GM20000 (cell line): Measurements from ENCODE around the gene USP54.
"Not testable (repeated sequence)": the region's sequence is repeated elsewhere in the genome, so short reads cannot be mapped to it uniquely, and the experiment has no call there.

Source experiments
- DNase-seq: peaks from one replicate; pipeline ENCODE4 v3.0.0; 2012; ENCODE audit warnings: low spot score
- CTCF ChIP-seq: IDR thresholded peaks from 2 replicates; pipeline ENCODE4 v1.5.1; 2012; ENCODE audit warnings: mild to moderate bottlenecking, control low read depth; ENCODE audit errors: extremely low read depth, missing control alignments

Gene USP54

GRCh38 chr10:73625884-73626752, 35.0 kb upstream of the USP54 start:
- peak; percentile 94 for DNase-seq
- no peak for TF ChIP-seq CTCF

- no peak for TF ChIP-seq CTCF
- DNase-seq = peak; percentile 27
Measured at GRCh38 chr10:73625004-73625883, 34.1 kb upstream of the USP54 start.

- DNase-seq = no peak
- no peak for TF ChIP-seq CTCF
Measured at GRCh38 chr10:73623056-73623455, 31.9 kb upstream of the USP54 start.

GRCh38 chr10:73620974-73621373, 29.8 kb upstream of the USP54 start:
- not testable (repeated sequence) for DNase-seq

GRCh38 chr10:73617143-73617542, 26.0 kb upstream of the USP54 start:
- not testable (repeated sequence) for DNase-seq

- TF ChIP-seq CTCF = no peak
- no peak for DNase-seq
Measured at GRCh38 chr10:73614720-73615119, 23.6 kb upstream of the USP54 start.

GRCh38 chr10:73609116-73609515, 18.0 kb upstream of the USP54 start:
- no peak for DNase-seq
- no peak for TF ChIP-seq CTCF

GRCh38 chr10:73601486-73601921, 10.4 kb upstream of the USP54 start:
- DNase-seq = no peak
- no peak for TF ChIP-seq CTCF
